GM12878 (cell line): ENCODE measurements around the gene ADSS2.

Experiments
- EGR1 ChIP-seq, 2 experiments: IDR thresholded peaks; 1 replicate in 1 of 2; 2 replicates in 1 of 2; pipeline ENCODE4 v1.6.1; 2011 to 2012; ENCODE audit warnings: low read depth in 2 of 2, low read length in 2 of 2, borderline replicate concordance in 1 of 2, mild to moderate bottlenecking in 1 of 2, moderate library complexity in 1 of 2
- EP300 ChIP-seq, 2 experiments: fragments of 150-350 bp in 1 of 2; IDR thresholded peaks; 2 replicates each; pipeline ENCODE4 v1.6.1; 2011 to 2012; ENCODE audit warnings: low read depth in 2 of 2, low read length in 2 of 2, borderline replicate concordance in 1 of 2, improper control_type of control experiment in 1 of 2, inconsistent platforms in 1 of 2; ENCODE audit not compliant: control insufficient read depth in 1 of 2
- IRF5 ChIP-seq: fragments of 450-650 bp; IDR thresholded peaks from 2 replicates; pipeline ENCODE4 v1.6.1; 2017; ENCODE audit warnings: borderline replicate concordance
- JUND ChIP-seq: IDR thresholded peaks from 2 replicates; pipeline ENCODE4 v1.6.1; 2012; ENCODE audit warnings: low read depth, mild to moderate bottlenecking, low read length, improper control_type of control experiment, moderate library complexity
- POLR2A ChIP-seq: IDR thresholded peaks from 2 replicates; pipeline ENCODE4 v1.6.1; 2011; ENCODE audit warnings: low read depth, mild to moderate bottlenecking, low read length
- RB1 ChIP-seq: fragments of 450-650 bp; formaldehyde crosslinking; IDR thresholded peaks from 2 replicates; pipeline ENCODE4 v1.6.1; 2017; ENCODE audit warnings: mild to moderate bottlenecking, borderline replicate concordance
- RFX5 ChIP-seq: IDR thresholded peaks from 2 replicates; pipeline ENCODE4 v1.6.1; 2011; ENCODE audit warnings: low read depth, low read length, improper control_type of control experiment

GRCh38 chr1:244369256-244370057 lies 82.3 kb downstream of the ADSS2 start:
- no peak for TF ChIP-seq POLR2A
- TF ChIP-seq JUND: no peak
- no peak for TF ChIP-seq EP300 (IDR thresholded peaks at IDR 0.05; ENCODE audit: borderline replicate concordance in 1 of 2, control insufficient read depth in 1 of 2, low read depth in 2 of 2, low read length in 2 of 2)
- TF ChIP-seq RFX5: no peak
- TF ChIP-seq RB1: no peak
- TF ChIP-seq IRF5: no peak
- no peak for TF ChIP-seq EGR1 (IDR thresholded peaks at IDR 0.05; ENCODE audit: borderline replicate concordance in 1 of 2, low read depth in 2 of 2, low read length in 2 of 2)
